OCI-LY7 (cell line): ENCODE measurements around the gene CD3E. TPM values are rescaled to one million over a fixed set of nuclear protein-coding genes. Genes with fewer than 3 reads are reported as not detected.

Source experiments
- BruUV-seq: library from RNA; stranded (reverse); fragments of 400-500 nt; replicated peaks from 2 replicates; lab custom pipeline; 2021; lab: Mats Ljungman, UMichigan
- CTCF ChIA-PET: fragments of 300-600 bp; sonication (Branson Sonifier 250); formaldehyde crosslinking; loops from one replicate; lab custom pipeline; 2022; ENCODE audit warnings: antibody characterized with exemption; ENCODE audit not compliant: unreplicated experiment; lab: Charles Lee
- POLR2A ChIA-PET: fragments of 300-600 bp; sonication (Branson Sonifier 250); formaldehyde crosslinking; loops from one replicate; lab custom pipeline; 2022; ENCODE audit warnings: antibody characterized with exemption; lab: Charles Lee
- DNase-seq: peaks from one replicate; pipeline ENCODE4 v3.0.0-alpha.2; 2015; ENCODE audit warnings: low spot score
- H2AFZ ChIP-seq: fragments of 200-600 bp; sonication (generic), shearing (Covaris generic); 2 replicates; pipeline ENCODE4 v1.6.1; 2014; ENCODE audit warnings: mild to moderate bottlenecking, antibody characterized with exemption, low read length, moderate library complexity
- H3K27ac ChIP-seq: fragments of 200-600 bp; sonication (generic); 2 replicates; pipeline ENCODE4 v1.5.1; 2014; ENCODE audit warnings: mixed run types, low read depth, mild to moderate bottlenecking, moderate library complexity, low read length, inconsistent platforms; ENCODE audit not compliant: poor library complexity, severe bottlenecking
- H3K36me3 ChIP-seq: fragments of 200-600 bp; sonication (generic); 2 replicates; pipeline ENCODE4 v1.6.1; 2014; ENCODE audit warnings: mild to moderate bottlenecking, antibody characterized with exemption, low read length, moderate library complexity, mixed read lengths; ENCODE audit not compliant: insufficient read depth
- H3K4me1 ChIP-seq: fragments of 200-600 bp; sonication (generic); 2 replicates; pipeline ENCODE4 v1.5.1; 2014; ENCODE audit warnings: mild to moderate bottlenecking, low read length; ENCODE audit not compliant: insufficient read depth, poor library complexity, severe bottlenecking
- H3K4me2 ChIP-seq: fragments of 200-600 bp; sonication (generic); 2 replicates; pipeline ENCODE4 v1.6.1; 2014; ENCODE audit warnings: mild to moderate bottlenecking, low read length
- H3K4me3 ChIP-seq: fragments of 200-600 bp; sonication (generic); 2 replicates; pipeline ENCODE4 v1.5.1; 2014; ENCODE audit warnings: mild to moderate bottlenecking, low read depth, low read length; ENCODE audit not compliant: poor library complexity, severe bottlenecking
- H3K79me2 ChIP-seq: fragments of 200-600 bp; sonication (generic); 2 replicates; pipeline ENCODE4 v1.6.1; 2016; ENCODE audit warnings: low read depth, mild to moderate bottlenecking, low read length, moderate library complexity, mixed read lengths; ENCODE audit not compliant: insufficient read depth
- H3K9me2 ChIP-seq: fragments of 200-600 bp; sonication (generic); 2 replicates; pipeline ENCODE4 v1.6.1; 2016; ENCODE audit warnings: mild to moderate bottlenecking, low read length, mixed read lengths; ENCODE audit not compliant: insufficient read depth
- H3K9me3 ChIP-seq: fragments of 200-600 bp; sonication (generic); 2 replicates; pipeline ENCODE4 v1.6.1; 2014; ENCODE audit warnings: mild to moderate bottlenecking, mixed run types, low read length, mixed read lengths
- H4K20me1 ChIP-seq: fragments of 200-600 bp; sonication (generic); 2 replicates; pipeline ENCODE4 v1.6.1; 2014; ENCODE audit warnings: mild to moderate bottlenecking, antibody characterized with exemption, low read length, moderate library complexity, mixed read lengths; ENCODE audit not compliant: insufficient read depth
- CTCF ChIP-seq: fragments of 200-600 bp; sonication (generic); conservative IDR thresholded peaks from 2 replicates; pipeline ENCODE4 v1.5.1; 2014; ENCODE audit warnings: mild to moderate bottlenecking, antibody characterized with exemption, low read length, moderate library complexity, mixed read lengths
- EZH2phosphoT487 ChIP-seq: fragments of 200-600 bp; sonication (generic); IDR thresholded peaks from 2 replicates; pipeline ENCODE4 v1.6.1; 2018; ENCODE audit warnings: low read depth, borderline replicate concordance, mild to moderate bottlenecking, mixed run types, antibody characterized with exemption, low read length, moderate library complexity, mixed read lengths
- intact Hi-C: fragments of 100-400 bp; cut with micrococcal nuclease; formaldehyde crosslinking; loops from one replicate; pipeline ENCODE4 v1.10.0; 2022; ENCODE audit not compliant: unreplicated experiment
- total RNA-seq, 2 experiments: library from RNA; depleted of rRNA in 1 of 2; stranded (reverse); fragments of >200 nt in 1 of 2; shearing (Covaris generic) in 1 of 2; gene quantifications; 2 replicates each; pipeline ENCODE4 v1.2.3, GENCODE V29; 2014 to 2022

CD3E gene
- total RNA-seq, 2 experiments from 2014 or later = 1.7 TPM; not detected in 1

- no peak for TF ChIP-seq EZH2phosphoT487
- no peak for TF ChIP-seq CTCF
- ChIA-PET POLR2A (interaction anchor here (0.5 to 1.2 kb wide), 2 partner anchors 41 to 270 kb away, joined by 3 to 4 read pairs; no protein-coding TSS in a partner anchor), CTCF (no interaction called here)
- intact Hi-C loops = no loop called here
- H3K4me1 ChIP-seq = peaks cover 43% of the 10 kb centered on the region
- no peaks in the 10 kb centered on the region for H4K20me1 ChIP-seq
- H3K27ac ChIP-seq = no peak within 1 kb of the TSS
- no peaks in the 10 kb centered on the region for H3K9me2 ChIP-seq
- no peaks in the 10 kb centered on the region for H3K9me3 ChIP-seq
- no peak within 1 kb of the TSS for H3K4me3 ChIP-seq
- no peaks in the 10 kb centered on the region for H3K79me2 ChIP-seq
- H3K36me3 ChIP-seq = no peaks in the 10 kb centered on the region
- H3K4me2 ChIP-seq = no peak within 1 kb of the TSS
- H2AFZ ChIP-seq = no peak within 1 kb of the TSS
- no peak for DNase-seq
- no TSS peak for BruUV-seq
Measured at GRCh38 chr11:118342503-118343161, 38.1 kb downstream of the CD3E start, which contains the start of gene CD3D. CD3D (minus strand) TSS chr11:118342705; CDS start chr11:118342607, 98 bp downstream.

- no peak overlapping the region for H3K4me3 ChIP-seq
- no peaks in the 10 kb centered on the region for H3K79me2 ChIP-seq
Measured at GRCh38 chr11:118343248-118343647, 38.7 kb downstream of the CD3E start.

More at GRCh38 chr11:118343248-118343647, 38.7 kb downstream of the CD3E start:
- intact Hi-C loops = no loop called here
- ChIA-PET CTCF (no interaction called here), POLR2A (no interaction called here)
- Histone ChIP-seq H3K9me2 (no peaks in the 10 kb centered on the region), H2AFZ (no peak overlapping the region), H4K20me1 (no peaks in the 10 kb centered on the region), H3K36me3 (no peaks in the 10 kb centered on the region), H3K27ac (no peak overlapping the region), H3K4me2 (no peak overlapping the region), H3K4me1 (peaks cover 41% of the 10 kb centered on the region), H3K9me3 (no peaks in the 10 kb centered on the region)
- TF ChIP-seq CTCF = no peak
- no TSS peak for BruUV-seq
- DNase-seq = no peak
